ENCODE data around the gene TUBB4B.

Gene TUBB4B

GRCh38 chr9:137270929-137271695, 30.0 kb downstream of the TUBB4B start:
- no peak overlapping the region for H3K4me3 ChIP-seq (ENCODE audit: low read depth in 1 of 2, low read length in 2 of 2)
- H3K36me3 ChIP-seq (ENCODE audit: insufficient read depth, low read length) = peaks cover 52% of the 10 kb centered on the region
- no peak overlapping the region for H3K4me2 ChIP-seq (ENCODE audit: insufficient read depth, low read length)
- no peak overlapping the region for H3K9ac ChIP-seq (ENCODE audit: low read depth, low read length)
- 0 out of 2 replicates have a peak, but pooled peaks cover 2% of the 10 kb centered on the region for H3K79me2 ChIP-seq (ENCODE audit: insufficient read depth, low read length)
- no peaks in the 10 kb centered on the region for H3K9me3 ChIP-seq (ENCODE audit: insufficient read depth, low read length, severe bottlenecking)
- H3K27me3 ChIP-seq (ENCODE audit: insufficient read depth, low read length, poor library complexity) = no peaks in the 10 kb centered on the region
- DNase-seq (peak; percentile 71), ATAC-seq (ENCODE audit: insufficient read depth, low read depth) (peak; percentile 81)
- no peak overlapping the region for H3K27ac ChIP-seq (ENCODE audit: low read length)
- no peak for TF ChIP-seq EZH2 (IDR thresholded peaks at IDR 0.05; ENCODE audit: borderline replicate concordance, low read depth, low read length, severe bottlenecking)
- TF ChIP-seq CTCF (IDR thresholded peaks at IDR 0.05; ENCODE audit: borderline replicate concordance, extremely low read depth, low read length, poor library complexity, severe bottlenecking) = no peak
- peaks cover 46% of the 10 kb centered on the region for H4K20me1 ChIP-seq (ENCODE audit: insufficient read depth, low read length)
- H3K4me1 ChIP-seq (ENCODE audit: insufficient read depth, low read length) = no peaks in the 10 kb centered on the region
- no peak overlapping the region for H2AFZ ChIP-seq (ENCODE audit: low read depth, low read length)

- DNase-seq = no peak
- H3K4me1 ChIP-seq (ENCODE audit: insufficient read depth, low read length) = no peaks in the 10 kb centered on the region
- no peaks in the 10 kb centered on the region for H3K9me3 ChIP-seq (ENCODE audit: insufficient read depth, low read length, severe bottlenecking)
- peaks cover 46% of the 10 kb centered on the region for H3K36me3 ChIP-seq (ENCODE audit: insufficient read depth, low read length)
- TF ChIP-seq CTCF (IDR thresholded peaks at IDR 0.05; ENCODE audit: borderline replicate concordance, extremely low read depth, low read length, poor library complexity, severe bottlenecking) (no peak), EZH2 (IDR thresholded peaks at IDR 0.05; ENCODE audit: borderline replicate concordance, low read depth, low read length, severe bottlenecking) (no peak)
- H3K4me2 ChIP-seq (ENCODE audit: insufficient read depth, low read length) = no peak overlapping the region
- no peak overlapping the region for H3K4me3 ChIP-seq (ENCODE audit: low read depth in 1 of 2, low read length in 2 of 2)
- H3K27ac ChIP-seq (ENCODE audit: low read length) = no peak overlapping the region
- H4K20me1 ChIP-seq (ENCODE audit: insufficient read depth, low read length) = peaks cover 46% of the 10 kb centered on the region
- H3K9ac ChIP-seq (ENCODE audit: low read depth, low read length) = no peak overlapping the region
- ATAC-seq (ENCODE audit: insufficient read depth, low read depth) = no peak
- H3K27me3 ChIP-seq (ENCODE audit: insufficient read depth, low read length, poor library complexity) = no peaks in the 10 kb centered on the region
- no peak overlapping the region for H2AFZ ChIP-seq (ENCODE audit: low read depth, low read length)
- H3K79me2 ChIP-seq (ENCODE audit: insufficient read depth, low read length) = 0 out of 2 replicates have a peak, but pooled peaks cover 2% of the 10 kb centered on the region
These were observed 30.6 kb downstream of the TUBB4B start for GRCh38 chr9:137271696-137272076.

GRCh38 chr9:137272241-137273094, 31.4 kb downstream of the TUBB4B start:
- H3K9me3 ChIP-seq (ENCODE audit: insufficient read depth, low read length, severe bottlenecking) = no peaks in the 10 kb centered on the region
- no peak overlapping the region for H3K4me3 ChIP-seq (ENCODE audit: low read depth in 1 of 2, low read length in 2 of 2)
- H3K4me2 ChIP-seq (ENCODE audit: insufficient read depth, low read length) = no peak overlapping the region
- H3K36me3 ChIP-seq (ENCODE audit: insufficient read depth, low read length) = peaks cover 42% of the 10 kb centered on the region
- H3K27me3 ChIP-seq (ENCODE audit: insufficient read depth, low read length, poor library complexity) = no peaks in the 10 kb centered on the region
- H3K27ac ChIP-seq (ENCODE audit: low read length) = no peak overlapping the region
- H3K9ac ChIP-seq (ENCODE audit: low read depth, low read length) = no peak overlapping the region
- peaks cover 46% of the 10 kb centered on the region for H4K20me1 ChIP-seq (ENCODE audit: insufficient read depth, low read length)
- no peak overlapping the region for H2AFZ ChIP-seq (ENCODE audit: low read depth, low read length)
- 0 out of 2 replicates have a peak, but pooled peaks cover 2% of the 10 kb centered on the region for H3K79me2 ChIP-seq (ENCODE audit: insufficient read depth, low read length)
- DNase-seq (no peak), ATAC-seq (ENCODE audit: insufficient read depth, low read depth) (no peak)
- no peaks in the 10 kb centered on the region for H3K4me1 ChIP-seq (ENCODE audit: insufficient read depth, low read length)
- no peak for TF ChIP-seq EZH2 (IDR thresholded peaks at IDR 0.05; ENCODE audit: borderline replicate concordance, low read depth, low read length, severe bottlenecking)
- TF ChIP-seq CTCF (IDR thresholded peaks at IDR 0.05; ENCODE audit: borderline replicate concordance, extremely low read depth, low read length, poor library complexity, severe bottlenecking) = no peak

Measured in DND-41 (cell line).